GM20000 (cell line): Measurements from ENCODE around the gene RGS19.
"Not testable (repeated sequence)": the region's sequence is repeated elsewhere in the genome, so short reads cannot be mapped to it uniquely, and the experiment has no call there.

Experiments
- DNase-seq: peaks from one replicate; pipeline ENCODE4 v3.0.0; 2012; ENCODE audit warnings: low spot score
- CTCF ChIP-seq: IDR thresholded peaks from 2 replicates; pipeline ENCODE4 v1.5.1; 2012; ENCODE audit warnings: mild to moderate bottlenecking, control low read depth; ENCODE audit errors: extremely low read depth, missing control alignments

Gene RGS19

GRCh38 chr20:64095455-64095854 is 16.1 kb upstream of the RGS19 start:
- DNase-seq: no peak
- TF ChIP-seq CTCF: no peak

GRCh38 chr20:64093013-64093503 is 13.7 kb upstream of the RGS19 start:
- TF ChIP-seq CTCF: no peak
- DNase-seq: no peak

GRCh38 chr20:64092258-64093012 is 13.1 kb upstream of the RGS19 start:
- no peak for DNase-seq
- TF ChIP-seq CTCF: no peak

- TF ChIP-seq CTCF: no peak
- DNase-seq: no peak
Observed at GRCh38 chr20:64091770-64092169, 12.5 kb upstream of the RGS19 start.

GRCh38 chr20:64091340-64091739 is 12.0 kb upstream of the RGS19 start:
- no peak for TF ChIP-seq CTCF
- DNase-seq: no peak

- DNase-seq: no peak
- no peak for TF ChIP-seq CTCF
Observed at GRCh38 chr20:64090165-64090564, 10.8 kb upstream of the RGS19 start.

GRCh38 chr20:64088586-64088985 is 9.3 kb upstream of the RGS19 start:
- not testable (repeated sequence) for DNase-seq

- not testable (repeated sequence) for DNase-seq
Observed at GRCh38 chr20:64087226-64087825, 8.0 kb upstream of the RGS19 start.
